ENCODE measurements around the gene SPAG16.
"Not testable (repeated sequence)": the region's sequence is repeated elsewhere in the genome, so short reads cannot be mapped to it uniquely, and the experiment has no call there.

Gene SPAG16

DNA sequence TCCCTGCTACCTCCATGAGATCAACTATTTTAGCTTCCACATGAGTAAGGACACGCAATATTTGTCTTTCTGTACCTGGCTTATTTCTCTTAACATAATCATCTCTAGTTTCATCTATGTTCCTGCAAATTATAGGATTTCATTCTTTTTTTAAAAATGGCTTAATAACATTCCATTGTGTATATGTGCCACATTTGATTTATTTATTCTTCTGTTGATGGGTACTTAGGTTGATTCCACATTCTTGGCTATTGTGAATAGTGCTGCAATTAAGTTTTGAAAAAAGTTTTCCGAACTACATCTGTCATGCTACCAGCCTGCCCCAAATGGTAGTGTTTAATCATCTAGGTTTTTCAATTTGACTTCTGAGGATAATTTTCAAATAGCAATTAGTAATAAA, 36.3 kb downstream of the SPAG16 start:
- no peak for DNase-seq (ENCODE audit: low spot score)
- in situ Hi-C loops (cut with MboI; ENCODE audit: low pct_unique_long_range_greater_than_20kb, low sequenced_read_pairs, unreplicated experiment) = no loop called here
- TF ChIP-seq, protein P1, sequence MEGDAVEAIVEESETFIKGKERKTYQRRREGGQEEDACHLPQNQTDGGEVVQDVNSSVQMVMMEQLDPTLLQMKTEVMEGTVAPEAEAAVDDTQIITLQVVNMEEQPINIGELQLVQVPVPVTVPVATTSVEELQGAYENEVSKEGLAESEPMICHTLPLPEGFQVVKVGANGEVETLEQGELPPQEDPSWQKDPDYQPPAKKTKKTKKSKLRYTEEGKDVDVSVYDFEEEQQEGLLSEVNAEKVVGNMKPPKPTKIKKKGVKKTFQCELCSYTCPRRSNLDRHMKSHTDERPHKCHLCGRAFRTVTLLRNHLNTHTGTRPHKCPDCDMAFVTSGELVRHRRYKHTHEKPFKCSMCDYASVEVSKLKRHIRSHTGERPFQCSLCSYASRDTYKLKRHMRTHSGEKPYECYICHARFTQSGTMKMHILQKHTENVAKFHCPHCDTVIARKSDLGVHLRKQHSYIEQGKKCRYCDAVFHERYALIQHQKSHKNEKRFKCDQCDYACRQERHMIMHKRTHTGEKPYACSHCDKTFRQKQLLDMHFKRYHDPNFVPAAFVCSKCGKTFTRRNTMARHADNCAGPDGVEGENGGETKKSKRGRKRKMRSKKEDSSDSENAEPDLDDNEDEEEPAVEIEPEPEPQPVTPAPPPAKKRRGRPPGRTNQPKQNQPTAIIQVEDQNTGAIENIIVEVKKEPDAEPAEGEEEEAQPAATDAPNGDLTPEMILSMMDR (IDR thresholded peaks at IDR 0.05; ENCODE audit: extremely low read depth, insufficient read depth, missing control alignments) = no peak

DNA sequence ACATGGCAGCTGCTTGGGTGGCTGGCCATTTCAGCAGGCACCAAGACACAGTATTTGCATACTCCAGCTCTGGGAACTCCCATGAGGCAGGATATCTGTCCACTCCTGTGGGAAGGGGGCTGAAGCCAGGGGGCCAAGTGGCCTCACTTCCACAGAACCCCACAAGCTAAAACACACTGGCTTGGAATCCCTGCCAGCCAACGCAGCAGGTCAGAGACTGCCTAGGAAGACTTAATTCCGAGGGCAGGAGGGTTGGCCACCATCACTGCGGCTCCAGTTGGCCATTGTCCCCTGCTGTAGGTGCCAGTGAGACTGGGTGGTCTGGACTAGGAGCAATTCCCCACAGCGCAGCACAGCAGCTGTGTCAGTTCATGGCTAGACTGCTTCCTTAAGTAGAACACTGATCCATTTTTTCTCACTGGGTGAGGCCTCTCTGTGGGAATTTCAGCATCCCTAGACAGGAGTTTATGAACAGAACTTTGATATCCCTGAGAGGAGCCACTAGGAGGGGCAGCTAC, 52.0 kb downstream of the SPAG16 start:
- in situ Hi-C loops (cut with MboI; ENCODE audit: low pct_unique_long_range_greater_than_20kb, low sequenced_read_pairs, unreplicated experiment) = no loop called here
- no peak for DNase-seq (ENCODE audit: low spot score)
- TF ChIP-seq, protein P1 (IDR thresholded peaks at IDR 0.05; ENCODE audit: extremely low read depth, insufficient read depth, missing control alignments) = no peak

DNA sequence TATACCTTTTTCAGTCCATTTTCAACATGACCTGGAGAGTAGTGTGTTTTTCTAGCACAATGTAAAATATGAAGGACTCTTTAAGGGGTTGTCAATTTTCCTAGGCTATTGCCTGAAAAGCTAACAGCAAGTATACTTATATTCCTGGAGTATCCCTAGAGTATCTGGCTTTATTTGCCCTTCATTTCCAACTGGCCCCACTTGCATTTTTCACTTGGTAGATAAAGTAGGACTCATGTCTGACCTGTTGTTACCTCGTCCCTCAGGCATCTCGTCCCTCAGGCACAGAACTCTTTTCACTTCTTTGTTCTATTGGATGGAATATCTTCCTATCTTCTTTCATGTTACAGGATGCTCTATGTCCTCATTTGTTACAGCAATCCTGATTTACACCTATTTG, 69.2 kb downstream of the SPAG16 start:
- no peak for DNase-seq (ENCODE audit: low spot score)
- in situ Hi-C loops (cut with MboI; ENCODE audit: low pct_unique_long_range_greater_than_20kb, low sequenced_read_pairs, unreplicated experiment) = no loop called here

DNA sequence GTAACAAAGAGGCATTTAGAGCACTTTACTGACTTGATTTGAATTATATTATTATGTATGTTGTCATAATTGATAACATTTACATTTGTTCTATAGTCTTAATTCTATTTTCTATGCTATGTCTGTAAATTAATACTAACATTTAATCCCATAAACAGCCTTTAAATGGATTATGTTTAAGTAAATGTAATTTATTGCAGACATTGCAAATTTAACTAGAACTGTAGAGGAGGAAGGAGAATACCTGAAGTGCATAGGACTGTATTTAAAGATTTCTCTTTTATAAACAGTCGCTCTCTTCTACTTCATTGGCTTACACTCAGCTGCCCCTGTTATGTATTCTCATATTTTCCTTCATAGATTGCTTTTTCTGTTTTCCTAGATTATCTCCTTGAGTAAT, 92.4 kb downstream of the SPAG16 start:
- in situ Hi-C loops (cut with MboI; ENCODE audit: low pct_unique_long_range_greater_than_20kb, low sequenced_read_pairs, unreplicated experiment) = no loop called here
- TF ChIP-seq, protein P1 (IDR thresholded peaks at IDR 0.05; ENCODE audit: extremely low read depth, insufficient read depth, missing control alignments) = no peak
- DNase-seq (ENCODE audit: low spot score) = no peak

More for the DNA sequence above, 69.2 kb downstream of the SPAG16 start:
- TF ChIP-seq, protein P1 (IDR thresholded peaks at IDR 0.05; ENCODE audit: extremely low read depth, insufficient read depth, missing control alignments) = no peak

DNA sequence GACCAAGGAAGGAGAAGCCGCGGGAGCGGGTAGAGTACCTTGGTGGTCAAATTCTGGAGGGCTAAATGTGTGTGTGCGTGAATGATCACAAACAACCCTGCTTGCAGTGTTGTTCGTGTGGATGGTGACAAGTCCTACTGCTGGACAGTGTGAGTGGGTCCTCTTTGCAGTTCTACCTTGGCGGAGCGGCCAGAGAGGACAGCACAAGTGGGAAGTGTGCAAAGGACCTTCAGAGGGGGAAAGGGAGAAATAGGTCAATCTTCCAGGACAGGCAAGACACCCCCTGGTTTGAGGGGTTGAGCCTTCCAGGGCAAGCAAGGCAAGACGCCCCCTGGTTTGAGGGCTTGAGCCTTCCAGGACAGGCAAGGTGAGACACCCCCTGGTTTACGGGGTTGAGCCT, 122.8 kb downstream of the SPAG16 start:
- DNase-seq (ENCODE audit: low spot score); in situ Hi-C loops (cut with MboI; ENCODE audit: low pct_unique_long_range_greater_than_20kb, low sequenced_read_pairs, unreplicated experiment): not testable (repeated sequence)

DNA sequence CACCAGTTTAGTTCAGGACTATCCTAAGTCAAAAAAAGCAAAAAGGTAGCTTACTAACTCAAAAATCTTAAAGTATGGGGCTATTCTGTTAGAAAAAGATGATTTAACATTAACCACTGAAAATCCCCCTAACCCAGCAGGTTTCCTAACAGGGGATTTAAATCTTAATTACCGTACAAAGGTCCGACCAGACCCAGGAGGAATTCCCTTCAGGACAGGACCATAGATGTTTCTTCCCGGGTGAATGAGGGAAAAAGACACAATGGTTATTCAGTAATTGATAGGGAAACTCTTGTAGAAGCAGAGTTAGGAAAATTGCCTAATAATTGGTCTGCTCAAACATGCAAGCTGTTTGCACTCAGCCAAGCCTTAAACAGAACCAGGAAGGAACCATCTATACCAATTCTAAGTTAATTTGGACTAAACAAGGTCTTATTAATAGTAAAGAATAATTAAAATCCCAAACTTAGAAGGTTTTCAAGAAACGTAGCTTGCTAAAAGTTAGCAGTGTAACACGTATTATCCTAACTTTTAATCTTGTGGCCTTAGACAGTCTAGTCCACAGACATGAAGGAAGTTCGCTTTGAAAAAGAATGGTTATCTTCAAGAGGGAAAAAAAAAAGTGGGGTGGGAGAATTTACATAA, 124.3 kb downstream of the SPAG16 start:
- in situ Hi-C loops (cut with MboI; ENCODE audit: low pct_unique_long_range_greater_than_20kb, low sequenced_read_pairs, unreplicated experiment) = not testable (repeated sequence)

DNA sequence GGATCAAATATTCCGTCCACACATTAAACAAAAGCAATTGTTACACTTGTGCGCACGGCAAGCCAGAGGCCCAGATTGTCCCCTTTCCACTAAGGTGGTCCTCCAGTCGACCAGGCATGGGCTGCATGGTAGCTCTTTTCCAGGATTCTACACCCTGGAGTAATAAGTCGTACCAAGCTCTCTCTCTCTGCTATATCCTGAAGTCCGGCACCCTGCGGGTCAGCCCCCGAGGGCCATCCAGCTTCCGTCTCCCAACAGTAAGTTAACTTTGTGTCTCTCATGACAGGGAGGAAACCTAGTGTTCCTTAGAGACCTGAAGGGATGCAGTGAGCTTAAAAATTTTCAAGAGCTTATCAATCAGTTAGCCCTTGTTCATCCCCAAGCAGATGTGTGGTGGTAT, 126.4 kb downstream of the SPAG16 start:
- in situ Hi-C loops (cut with MboI; ENCODE audit: low pct_unique_long_range_greater_than_20kb, low sequenced_read_pairs, unreplicated experiment) = not testable (repeated sequence)

More for the DNA sequence above, 124.3 kb downstream of the SPAG16 start:
- not testable (repeated sequence) for DNase-seq (ENCODE audit: low spot score)

DNA sequence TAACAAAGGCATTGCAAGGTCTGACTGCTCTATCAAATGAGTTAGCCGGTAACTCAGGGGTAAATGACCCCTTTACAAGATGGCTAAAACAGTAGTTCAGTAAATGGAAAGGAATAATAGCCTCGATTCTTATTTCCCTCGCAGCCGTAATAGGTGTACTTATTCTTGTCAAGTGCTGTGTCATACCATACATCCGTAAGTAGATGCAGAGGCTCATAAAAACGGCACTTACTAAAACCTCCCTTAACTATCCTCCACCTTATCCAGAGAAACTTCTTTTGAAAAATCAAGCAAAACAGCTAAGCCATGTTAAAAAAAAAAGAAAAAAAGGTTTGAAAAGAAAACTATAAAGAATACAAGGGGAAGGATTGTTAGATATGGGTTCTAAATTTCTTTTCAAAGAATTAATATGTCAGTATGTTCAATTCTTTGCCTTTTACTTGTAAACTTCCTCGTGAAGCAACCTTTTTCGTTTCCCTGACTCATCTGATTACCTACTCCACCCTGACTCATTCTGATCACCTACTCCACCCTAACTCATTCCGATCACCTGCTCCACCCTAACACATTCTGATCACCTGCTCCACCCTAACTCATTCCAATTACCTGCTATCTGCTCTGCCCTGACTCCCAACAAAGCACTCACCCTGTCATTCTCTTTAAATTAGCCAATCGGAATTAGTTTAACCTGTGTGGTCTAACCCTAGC, 127.5 kb downstream of the SPAG16 start:
- no peak for DNase-seq (ENCODE audit: low spot score)
- in situ Hi-C loops (cut with MboI; ENCODE audit: low pct_unique_long_range_greater_than_20kb, low sequenced_read_pairs, unreplicated experiment) = no loop called here

More for the DNA sequence above, 126.4 kb downstream of the SPAG16 start:
- not testable (repeated sequence) for DNase-seq (ENCODE audit: low spot score)

More for the DNA sequence above, 127.5 kb downstream of the SPAG16 start:
- TF ChIP-seq, protein P1 (IDR thresholded peaks at IDR 0.05; ENCODE audit: extremely low read depth, insufficient read depth, missing control alignments) = no peak

Measured in GM13977 (cell line).